Esophagus muscularis mucosa (tissue), 4 donors: ENCODE results near the gene HMSD. TPM values are rescaled to one million over a fixed set of nuclear protein-coding genes. Genes with fewer than 3 reads are reported as not detected.
"Not testable (repeated sequence)": the region's sequence is repeated elsewhere in the genome, so short reads cannot be mapped to it uniquely, and the experiment has no call there.

Source experiments
- DNase-seq: peaks from one replicate; pipeline ENCODE4 v3.0.0-alpha.2; 2017; ENCODE audit errors: extremely low spot score
- H3K27ac ChIP-seq, 4 donors: fragments of 200-600 bp; sonication (generic); replicated peaks in 1 of 4; 1 replicate in 3 of 4; 2 replicates in 1 of 4; pipeline ENCODE4 v1.5.1; 2016 to 2019; ENCODE audit warnings: mild to moderate bottlenecking in 1 of 4
- H3K27me3 ChIP-seq, 4 donors: fragments of 200-600 bp; sonication (generic); one replicate each; pipeline versions ENCODE4 v1.5.1 to v1.6.0; 2016 to 2019
- H3K36me3 ChIP-seq, 4 donors: fragments of 200-600 bp; sonication (generic); one replicate each; pipeline ENCODE4 v1.5.1; 2016 to 2019
- H3K4me1 ChIP-seq, 4 donors: fragments of 200-600 bp; sonication (generic); one replicate each; pipeline ENCODE4 v1.5.1; 2016 to 2019
- H3K4me3 ChIP-seq, 4 donors: fragments of 200-600 bp; sonication (generic); 1 replicate in 2 of 4; 2 replicates in 2 of 4; pipeline ENCODE4 v1.5.1; 2016 to 2019; ENCODE audit warnings: mild to moderate bottlenecking in 4 of 4, moderate library complexity in 1 of 4
- H3K9me3 ChIP-seq, 4 donors: fragments of 200-600 bp; sonication (generic); 1 replicate in 3 of 4; 2 replicates in 1 of 4; pipeline ENCODE4 v1.5.1; 2016 to 2019
- CTCF ChIP-seq, 3 experiments: fragments of 200-600 bp in 2 of 3; fragments of 450-650 bp in 1 of 3; sonication (generic) in 2 of 3; IDR thresholded peaks; one replicate each; pipeline ENCODE4 v1.5.1; 2017 to 2019; ENCODE audit warnings: antibody characterized with exemption in 3 of 3, mild to moderate bottlenecking in 2 of 3, moderate library complexity in 1 of 3
- EP300 ChIP-seq: sonication (generic); formaldehyde crosslinking; IDR thresholded peaks from one replicate; pipeline ENCODE4 v1.6.1; 2017; ENCODE audit warnings: antibody characterized with exemption
- POLR2A ChIP-seq: fragments of 450-650 bp; IDR thresholded peaks from one replicate; pipeline ENCODE4 v1.6.1; 2017; ENCODE audit warnings: antibody characterized with exemption, moderate library complexity, mild to moderate bottlenecking, low read depth
- POLR2AphosphoS5 ChIP-seq, 2 donors: sonication (generic); formaldehyde crosslinking; IDR thresholded peaks; one replicate each; pipeline ENCODE4 v1.6.1; 2017; ENCODE audit warnings: antibody characterized with exemption in 2 of 2
- WGBS: methylation state at CpG from one replicate; pipeline ENCODE4 v1.1.5; 2018; 5-methylcytosine and 5-hydroxymethylcytosine counted together
- intact Hi-C: fragments of 100-400 bp; cut with DNase I; formaldehyde crosslinking; loops from one replicate; pipeline ENCODE4 v1.15.1; 2023
- total RNA-seq, 4 donors: library from RNA; depleted of rRNA; stranded (reverse); fragments of >200 nt; gene quantifications; one replicate each; pipeline versions ENCODE4 v1.1.0 to v1.2.1, GENCODE V29; 2016

The HMSD gene
- total RNA-seq, 4 donors from 2014 or later = not detected

DNA sequence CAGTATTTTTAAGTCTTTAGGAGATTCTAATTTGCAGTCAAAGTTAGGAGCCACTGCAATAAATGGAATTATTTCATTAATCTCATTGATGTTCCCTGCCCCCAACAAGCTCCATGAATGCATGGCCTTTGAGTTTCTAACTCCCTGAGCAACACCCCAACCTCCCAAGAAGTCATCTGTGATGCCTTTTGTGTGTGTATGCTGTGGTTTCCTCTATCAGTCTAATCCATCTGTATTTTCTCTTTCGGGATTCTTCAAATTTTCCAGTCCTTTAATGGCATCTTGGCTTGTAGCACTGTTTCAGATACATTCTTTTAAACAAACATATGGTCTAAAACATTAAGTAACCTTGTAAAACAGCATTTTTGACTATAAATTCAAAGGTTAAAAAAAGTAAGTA is 24.6 kb upstream of the HMSD start:
- intact Hi-C loops = no loop called here
- no peak overlapping the region for H3K4me3 ChIP-seq
- H3K9me3 ChIP-seq = no peaks in the 10 kb centered on the region
- WGBS = 65% methylated on average over 1 of the region's 1 CpG
- no peaks in the 10 kb centered on the region for H3K36me3 ChIP-seq
- no peak overlapping the region for H3K27ac ChIP-seq
- no peaks in the 10 kb centered on the region for H3K4me1 ChIP-seq
- no peak for DNase-seq
- no peaks in the 10 kb centered on the region for H3K27me3 ChIP-seq
- no peak for TF ChIP-seq POLR2A
- TF ChIP-seq POLR2AphosphoS5 (IDR thresholded peaks at IDR 0.05) = no peak
- TF ChIP-seq CTCF (IDR thresholded peaks at IDR 0.05) = no peak
- TF ChIP-seq EP300 = no peak

GRCh38 chr18:63928331-63928730 is 20.8 kb upstream of the HMSD start:
- Histone ChIP-seq H3K27ac (no peak overlapping the region), H3K36me3 (no peaks in the 10 kb centered on the region), H3K4me1 (no peaks in the 10 kb centered on the region), H3K4me3 (no peak overlapping the region), H3K9me3 (no peaks in the 10 kb centered on the region), H3K27me3 (no peaks in the 10 kb centered on the region)
- intact Hi-C loops = no loop called here
- TF ChIP-seq CTCF (IDR thresholded peaks at IDR 0.05) (no peak), EP300 (no peak)
- WGBS = 60% methylated on average over 8 of the region's 8 CpGs
- DNase-seq = no peak

GRCh38 chr18:63929369-63929768 is 19.7 kb upstream of the HMSD start:
- H3K9me3 ChIP-seq, H3K4me1 ChIP-seq, H3K27me3 ChIP-seq, H3K4me3 ChIP-seq, DNase-seq, intact Hi-C loops, H3K27ac ChIP-seq, H3K36me3 ChIP-seq: not testable (repeated sequence)

DNA sequence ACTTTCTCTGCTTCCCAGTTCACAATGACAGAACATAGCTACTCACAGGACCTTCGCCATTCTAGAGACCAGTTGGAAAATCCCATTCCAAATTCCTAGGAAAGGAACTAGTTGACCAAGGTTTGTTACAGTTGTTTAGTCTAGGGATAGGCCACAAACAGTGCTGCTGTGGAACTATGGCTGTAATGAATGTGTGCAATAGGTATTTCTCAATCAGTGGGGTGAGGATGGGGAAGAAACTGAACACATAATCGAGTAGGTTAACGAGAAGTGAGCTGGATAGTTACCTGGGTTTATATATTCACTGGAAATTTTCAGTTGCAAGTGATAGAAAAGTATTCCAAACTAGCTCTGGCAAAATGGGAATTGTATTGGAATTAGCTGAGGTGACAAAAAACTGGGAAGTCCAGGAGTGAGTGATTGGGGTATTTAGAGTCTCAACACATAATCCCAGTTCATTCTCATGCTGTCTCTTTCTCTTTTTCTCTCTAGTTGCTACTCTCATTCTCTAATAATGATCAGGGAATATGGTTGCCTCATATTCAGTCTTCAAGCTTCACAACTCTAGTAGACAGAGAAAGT is 18.2 kb upstream of the HMSD start:
- Histone ChIP-seq H3K27ac (no peak overlapping the region), H3K27me3 (peaks cover 0 to under 1% (median 0%) of the 10 kb centered on the region in 4 donors), H3K4me3 (no peak overlapping the region), H3K4me1 (peaks cover 0 to under 1% (median under 1%) of the 10 kb centered on the region in 4 donors), H3K36me3 (no peaks in the 10 kb centered on the region), H3K9me3 (no peaks in the 10 kb centered on the region)
- TF ChIP-seq POLR2A = no peak
- no peak for TF ChIP-seq EP300
- no peak for TF ChIP-seq CTCF (IDR thresholded peaks at IDR 0.05)
- no peak for TF ChIP-seq POLR2AphosphoS5 (IDR thresholded peaks at IDR 0.05)
- WGBS = 79% methylated on average over 3 of the region's 3 CpGs
- intact Hi-C loops = no loop called here
- DNase-seq = no peak

GRCh38 chr18:63936156-63936931 is 12.8 kb upstream of the HMSD start:
- Histone ChIP-seq H3K4me1 (peaks cover 5 to 12% (median 11%) of the 10 kb centered on the region in 4 donors), H3K4me3 (peak overlapping the region; percentile 54 to 60 (median 54)), H3K36me3 (no peaks in the 10 kb centered on the region), H3K9me3 (no peaks in the 10 kb centered on the region), H3K27ac (no peak overlapping the region), H3K27me3 (peaks cover 0 to 41% (median 2%) of the 10 kb centered on the region in 4 donors)
- intact Hi-C loops = loop anchor here (2.0 to 5.0 kb wide), 2 partner anchors 114 to 416 kb away; no protein-coding TSS in a partner anchor
- WGBS = 4% methylated on average over 26 of the region's 54 CpGs
- peak; percentile 94 for DNase-seq
- peak; percentile 62 to 72 (median 67) for TF ChIP-seq CTCF (IDR thresholded peaks at IDR 0.05)
- no peak for TF ChIP-seq EP300
- TF ChIP-seq POLR2AphosphoS5 (IDR thresholded peaks at IDR 0.05) = peak in 1 of 2 donors; percentile 14
